H54 (cell line): ENCODE results near the gene GLS.

Experiments
- DNase-seq: peaks from one replicate; pipeline ENCODE4 v3.0.0; 2011; ENCODE audit warnings: low spot score, mixed read lengths; ENCODE audit not compliant: insufficient read length
- FAIRE-seq: peaks from 3 replicates; lab custom pipeline; 2011; peaks lifted over from hg19 to GRCh38; lab: Jason Lieb, UNC
- POLR2A ChIP-seq: IDR thresholded peaks from 2 replicates; pipeline ENCODE4 v1.6.1; 2011; ENCODE audit warnings: low read depth, mild to moderate bottlenecking, low read length

The GLS gene

DNA sequence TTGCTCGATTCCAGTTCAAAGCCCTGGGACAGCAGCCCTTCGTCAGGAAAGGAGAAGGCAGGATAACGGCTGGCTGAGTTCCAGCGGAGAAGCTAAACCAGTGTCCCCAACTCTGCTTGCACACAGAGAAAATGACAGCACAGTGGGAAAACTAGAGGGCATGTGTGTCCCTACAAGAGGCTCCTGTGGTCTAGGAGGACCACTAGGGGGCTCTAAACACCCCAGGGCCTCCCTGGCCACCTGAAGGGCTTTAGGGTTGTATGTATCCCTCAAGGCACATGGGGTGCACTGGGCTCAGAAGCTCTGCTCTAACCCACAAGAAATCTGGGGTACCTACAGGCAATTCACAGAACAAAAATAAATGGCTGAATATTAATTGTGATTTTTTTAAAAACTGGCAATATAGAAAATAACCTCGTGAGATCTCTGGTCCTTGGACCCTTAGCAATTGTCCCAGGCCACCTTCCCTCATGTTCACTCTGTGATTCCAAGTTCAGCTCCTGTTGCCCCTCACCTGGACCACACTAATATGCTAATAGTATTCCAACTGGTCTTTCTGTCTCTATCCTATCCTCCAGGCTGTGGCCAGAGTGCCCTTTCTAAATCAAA is 115.8 kb downstream of the GLS start:
- FAIRE-seq (no peak), DNase-seq (no peak)
- no peak for TF ChIP-seq POLR2A

DNA sequence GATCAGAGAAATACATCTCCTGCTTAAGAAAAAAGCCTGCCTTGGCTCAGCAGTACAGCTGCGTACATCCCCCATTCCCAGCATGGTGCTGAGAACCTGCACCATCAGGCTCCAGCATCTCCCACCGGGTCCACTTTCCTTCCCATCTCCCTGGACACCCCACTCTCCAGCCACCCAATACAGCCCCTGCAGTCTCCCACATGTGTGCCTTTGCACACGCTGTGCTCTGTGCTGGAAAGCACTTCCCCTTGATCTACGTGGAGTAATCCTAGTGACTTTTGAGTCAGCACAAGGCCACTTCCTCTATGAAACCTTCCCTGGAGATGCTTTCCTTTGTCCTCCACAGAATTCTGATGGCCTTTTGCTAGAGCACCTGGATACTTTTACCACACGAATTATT is 116.3 kb downstream of the GLS start:
- TF ChIP-seq POLR2A = no peak
- DNase-seq = no peak
- FAIRE-seq = no peak

GRCh38 chr2:190997526-190998113 is 117.0 kb downstream of the GLS start:
- TF ChIP-seq POLR2A = no peak
- FAIRE-seq = no peak

GRCh38 chr2:190999058-190999457 is 118.4 kb downstream of the GLS start:
- no peak for TF ChIP-seq POLR2A
- no peak for FAIRE-seq
- no peak for DNase-seq

More at GRCh38 chr2:190997526-190998113, 117.0 kb downstream of the GLS start:
- DNase-seq = no peak

GRCh38 chr2:190999949-191000665 is 119.5 kb downstream of the GLS start:
- TF ChIP-seq POLR2A = no peak
- no peak for FAIRE-seq
- no peak for DNase-seq

DNA sequence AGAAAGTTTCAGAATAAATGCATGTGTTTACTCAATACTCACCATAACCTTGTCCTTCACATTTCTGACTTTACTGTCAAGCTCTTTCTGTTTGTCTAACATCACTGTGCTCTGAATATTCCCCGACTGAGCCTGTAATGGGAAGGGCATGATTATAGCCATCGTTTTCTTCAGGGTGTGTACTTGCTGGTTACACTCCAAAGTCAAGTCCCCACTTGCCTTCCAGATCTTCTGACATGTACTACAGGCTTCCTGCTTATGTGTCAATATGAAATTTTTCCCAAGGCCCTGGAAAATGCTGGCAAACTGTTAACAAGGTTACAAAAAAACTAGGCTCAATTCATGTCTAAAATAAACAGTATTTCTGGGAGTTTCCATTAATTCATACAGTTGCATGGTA is 120.4 kb downstream of the GLS start:
- TF ChIP-seq POLR2A = no peak
- FAIRE-seq (no peak), DNase-seq (no peak)

- TF ChIP-seq POLR2A = no peak
- DNase-seq (no peak), FAIRE-seq (no peak)
Observed at GRCh38 chr2:191001624-191002023, 121.0 kb downstream of the GLS start.

GRCh38 chr2:191003405-191004309 is 123.0 kb downstream of the GLS start:
- no peak for TF ChIP-seq POLR2A
- DNase-seq (no peak), FAIRE-seq (no peak)

- no peak for TF ChIP-seq POLR2A
- FAIRE-seq (no peak), DNase-seq (no peak)
Observed at GRCh38 chr2:191006297-191006696, 125.7 kb downstream of the GLS start.

- FAIRE-seq = no peak
- DNase-seq = no peak
- TF ChIP-seq POLR2A = no peak
Observed at GRCh38 chr2:191006997-191007783, 126.6 kb downstream of the GLS start.

DNA sequence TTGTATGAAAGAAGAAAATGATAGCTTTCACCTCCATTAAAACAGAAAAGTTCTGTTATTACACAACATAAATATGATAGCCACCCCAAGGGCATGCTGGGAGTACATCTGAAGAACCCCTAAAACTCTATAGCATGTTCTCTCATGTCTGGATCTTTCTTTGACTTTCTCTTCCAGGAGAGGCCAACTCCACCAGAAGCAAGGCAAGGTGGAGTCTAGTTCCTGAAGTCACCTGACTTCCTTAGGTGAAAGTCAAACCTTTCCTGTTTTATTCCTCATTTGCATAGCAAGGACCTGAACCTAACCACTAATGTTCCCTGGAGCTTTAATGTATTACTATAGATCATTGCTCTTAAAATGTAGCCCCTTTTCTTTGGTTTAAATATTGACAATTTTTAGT is 127.7 kb downstream of the GLS start:
- no peak for TF ChIP-seq POLR2A
- no peak for FAIRE-seq
- no peak for DNase-seq

- TF ChIP-seq POLR2A = no peak
- FAIRE-seq (no peak), DNase-seq (no peak)
Observed at GRCh38 chr2:191009541-191010374, 129.1 kb downstream of the GLS start.
